Endothelial cell of umbilical vein (primary cell): ENCODE results near the gene LKAAEAR1. TPM values are rescaled to one million over a fixed set of nuclear protein-coding genes. Genes with fewer than 3 reads are reported as not detected.

Experiments
- BruUV-seq: library from RNA; stranded (reverse); fragments of 400-500 nt; replicated peaks from 2 replicates; lab custom pipeline; 2021; lab: Mats Ljungman, UMichigan
- CTCF ChIA-PET: fragments of 300-600, 350-600 bp; sonication (Branson Sonifier 250); formaldehyde crosslinking; loops from one replicate; lab custom pipeline; 2021; ENCODE audit warnings: antibody characterized with exemption, inconsistent platforms; lab: Charles Lee
- POLR2A ChIA-PET: fragments of 300-600, 350-600 bp; sonication (Branson Sonifier 250); formaldehyde crosslinking; loops from one replicate; lab custom pipeline; 2021; ENCODE audit warnings: antibody characterized with exemption, inconsistent platforms; lab: Charles Lee
- DNase-seq: peaks from one replicate; pipeline ENCODE4 v3.0.0-alpha.2; 2011; ENCODE audit warnings: low read depth, low spot score
- FAIRE-seq: peaks from 2 replicates; lab custom pipeline; 2011; peaks lifted over from hg19 to GRCh38; lab: Jason Lieb, UNC
- H2AFZ ChIP-seq: 2 replicates; pipeline ENCODE4 v1.6.0; 2012; ENCODE audit warnings: low read depth, low read length, control low read depth, inconsistent platforms
- H3K27ac ChIP-seq: 2 replicates; pipeline ENCODE4 v1.5.1; 2011; ENCODE audit warnings: low read depth, mild to moderate bottlenecking, control low read depth, low read length, moderate library complexity; ENCODE audit not compliant: insufficient read depth
- H3K27me3 ChIP-seq, 2 experiments: 2 replicates each; pipeline versions ENCODE4 v1.6.0 to v1.6.1; 2011; ENCODE audit warnings: low read length in 2 of 2, mixed read lengths in 1 of 2; ENCODE audit not compliant: control insufficient read depth in 2 of 2, insufficient read depth in 2 of 2
- H3K36me3 ChIP-seq, 2 experiments: 2 replicates in 1 of 2; 3 replicates in 1 of 2; pipeline ENCODE4 v1.5.1; 2011; ENCODE audit warnings: low read length in 2 of 2, mild to moderate bottlenecking in 1 of 2, moderate library complexity in 1 of 2; ENCODE audit not compliant: control insufficient read depth in 2 of 2, insufficient read depth in 2 of 2; ENCODE audit errors: extremely low read depth in 1 of 2
- H3K4me1 ChIP-seq: 3 replicates; pipeline ENCODE4 v1.5.1; 2011; ENCODE audit warnings: mild to moderate bottlenecking, low read length; ENCODE audit not compliant: control insufficient read depth, insufficient read depth; ENCODE audit errors: extremely low read depth
- H3K4me2 ChIP-seq: 2 replicates; pipeline ENCODE4 v1.6.1; 2011; ENCODE audit warnings: low read length, control low read depth, mixed read lengths; ENCODE audit not compliant: insufficient read depth
- H3K4me3 ChIP-seq, 3 experiments: fragments of 200-600 bp in 1 of 3; sonication (generic), shearing (Covaris generic) in 1 of 3; replicated peaks in 1 of 3; 2 replicates each; pipeline ENCODE4 v1.5.1; 2011 to 2016; ENCODE audit warnings: control low read depth in 3 of 3, low read length in 3 of 3, mild to moderate bottlenecking in 2 of 3, inconsistent platforms in 1 of 3, low read depth in 1 of 3, moderate library complexity in 1 of 3; ENCODE audit not compliant: insufficient read depth in 1 of 3
- H3K79me2 ChIP-seq: 2 replicates; pipeline ENCODE4 v1.6.0; 2012; ENCODE audit warnings: low read length, inconsistent platforms; ENCODE audit not compliant: control insufficient read depth, insufficient read depth
- H3K9ac ChIP-seq: replicated peaks from 2 replicates; pipeline ENCODE3; 2011; ENCODE audit warnings: low read length, control low read depth; ENCODE audit not compliant: insufficient read depth; ENCODE audit errors: extremely low read depth
- H3K9me1 ChIP-seq: replicated peaks from 3 replicates; pipeline ENCODE4 v1.6.0; 2011; ENCODE audit warnings: mild to moderate bottlenecking, low read length; ENCODE audit not compliant: control insufficient read depth, insufficient read depth; ENCODE audit errors: extremely low read depth
- H3K9me3 ChIP-seq: replicated peaks from 2 replicates; pipeline ENCODE4 v1.5.1; 2012; ENCODE audit warnings: low read length, inconsistent platforms; ENCODE audit not compliant: control insufficient read depth, insufficient read depth
- H4K20me1 ChIP-seq: replicated peaks from 2 replicates; pipeline ENCODE3; 2011; ENCODE audit warnings: mild to moderate bottlenecking, low read length; ENCODE audit not compliant: control insufficient read depth, insufficient read depth; ENCODE audit errors: extremely low read depth
- MYC ChIP-seq: IDR thresholded peaks from one replicate; pipeline ENCODE4 v1.6.1; 2011; ENCODE audit warnings: mild to moderate bottlenecking, low read depth, low read length
- POLR2A ChIP-seq: IDR thresholded peaks from 2 replicates; pipeline ENCODE4 v1.6.1; 2012; ENCODE audit warnings: low read depth, mild to moderate bottlenecking, control low read depth, low read length
- dilution Hi-C: fragments of 300-500 bp; cut with MboI; formaldehyde crosslinking; loops from one replicate; pipeline ENCODE4 v1.15.0; 2019; ENCODE audit warnings: low sequenced_read_pairs; ENCODE audit not compliant: extremely low pct_ligation_motif_present
- intact Hi-C: fragments of 100-400 bp; cut with micrococcal nuclease; formaldehyde crosslinking; loops from one replicate; pipeline ENCODE4 v1.10.0; 2022
- polyA plus RNA-seq, 4 experiments: library from polyadenylated mRNA; depleted of rRNA in 3 of 4; stranded (reverse) in 3 of 4; unstranded in 1 of 4; fragments of >200 nt; gene quantifications; 2 replicates each; pipeline versions ENCODE4 v1.2.1 to v1.2.3, GENCODE V29; 2011 to 2012; ENCODE audit warnings: missing spikeins in 1 of 4
- total RNA-seq: library from RNA; stranded (reverse); gene quantifications from 2 replicates; pipeline ENCODE4 v1.2.3, GENCODE V29; 2021
- TF ChIP-seq, protein P1 (sequence below), 2 donors: IDR thresholded peaks; 1 replicate in 1 of 2; 2 replicates in 1 of 2; pipeline ENCODE4 v1.5.1; 2011; ENCODE audit warnings: low read length in 2 of 2, mild to moderate bottlenecking in 2 of 2, moderate library complexity in 2 of 2, control low read depth in 1 of 2, inconsistent platforms in 1 of 2, low read depth in 1 of 2; ENCODE audit not compliant: insufficient read depth in 1 of 2; ENCODE audit errors: extremely low read depth in 1 of 2

LKAAEAR1 gene
- total and polyA plus RNA-seq, 2 donors (not counting 3 experiments of a cell fraction or from before 2014, with no cell fraction given): 0.29 TPM; not detected in 1

DNA sequence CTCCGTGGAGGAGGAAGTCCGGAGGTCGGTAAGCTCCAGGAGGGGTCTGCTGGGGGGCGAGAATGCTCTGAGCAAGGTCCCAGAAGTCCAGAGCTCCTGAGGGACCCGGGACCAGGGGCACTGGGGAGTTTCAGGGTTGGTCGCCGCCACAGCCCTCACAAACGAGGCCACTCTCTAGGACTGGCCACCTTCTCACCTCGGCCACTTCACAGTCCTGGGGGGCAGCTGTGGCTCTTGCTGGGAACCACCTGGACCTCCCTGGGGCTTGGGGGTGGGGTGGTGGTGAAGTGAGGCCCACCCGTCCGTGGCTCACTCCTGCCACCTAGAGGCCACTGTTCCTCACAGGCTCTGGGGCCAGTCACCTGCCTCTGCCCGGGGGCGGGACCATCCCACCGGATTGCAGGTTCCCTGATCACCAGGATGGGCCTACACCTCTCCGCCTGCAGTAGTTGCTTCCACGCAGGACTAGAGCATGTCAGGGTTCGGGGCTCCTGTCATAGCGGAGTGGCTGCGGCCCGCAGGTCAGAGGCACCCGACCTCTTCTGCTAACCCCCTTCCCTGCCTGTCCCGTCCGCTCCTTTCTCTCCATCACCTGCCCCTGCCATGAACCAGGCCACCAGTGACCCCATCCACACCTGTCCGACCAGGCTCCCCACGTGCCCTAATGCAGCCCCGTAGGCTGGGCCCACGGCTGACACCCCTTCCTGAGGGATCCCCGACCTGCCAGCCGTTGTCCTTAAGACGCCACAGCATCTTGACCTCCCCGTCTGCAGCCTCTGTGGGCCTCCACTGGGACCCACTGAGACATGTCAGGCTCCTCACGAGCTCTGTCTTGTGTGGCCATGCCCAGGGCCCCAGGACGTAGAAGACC is 26.3 kb downstream of the LKAAEAR1 start:
- H3K27ac ChIP-seq: peak overlapping the region; percentile 40
- no peaks in the 10 kb centered on the region for H3K36me3 ChIP-seq
- dilution Hi-C loops: no loop called here
- H3K79me2 ChIP-seq: no peaks in the 10 kb centered on the region
- H2AFZ ChIP-seq: peak overlapping the region; percentile 59
- H3K4me2 ChIP-seq: no peak overlapping the region
- H4K20me1 ChIP-seq: no peaks in the 10 kb centered on the region
- H3K27me3 ChIP-seq: no peaks in the 10 kb centered on the region
- TF ChIP-seq, protein P1, sequence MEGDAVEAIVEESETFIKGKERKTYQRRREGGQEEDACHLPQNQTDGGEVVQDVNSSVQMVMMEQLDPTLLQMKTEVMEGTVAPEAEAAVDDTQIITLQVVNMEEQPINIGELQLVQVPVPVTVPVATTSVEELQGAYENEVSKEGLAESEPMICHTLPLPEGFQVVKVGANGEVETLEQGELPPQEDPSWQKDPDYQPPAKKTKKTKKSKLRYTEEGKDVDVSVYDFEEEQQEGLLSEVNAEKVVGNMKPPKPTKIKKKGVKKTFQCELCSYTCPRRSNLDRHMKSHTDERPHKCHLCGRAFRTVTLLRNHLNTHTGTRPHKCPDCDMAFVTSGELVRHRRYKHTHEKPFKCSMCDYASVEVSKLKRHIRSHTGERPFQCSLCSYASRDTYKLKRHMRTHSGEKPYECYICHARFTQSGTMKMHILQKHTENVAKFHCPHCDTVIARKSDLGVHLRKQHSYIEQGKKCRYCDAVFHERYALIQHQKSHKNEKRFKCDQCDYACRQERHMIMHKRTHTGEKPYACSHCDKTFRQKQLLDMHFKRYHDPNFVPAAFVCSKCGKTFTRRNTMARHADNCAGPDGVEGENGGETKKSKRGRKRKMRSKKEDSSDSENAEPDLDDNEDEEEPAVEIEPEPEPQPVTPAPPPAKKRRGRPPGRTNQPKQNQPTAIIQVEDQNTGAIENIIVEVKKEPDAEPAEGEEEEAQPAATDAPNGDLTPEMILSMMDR (IDR thresholded peaks at IDR 0.05; ENCODE audit: extremely low read depth in 1 of 2, insufficient read depth in 1 of 2, low read depth in 1 of 2, low read length in 2 of 2): peak; percentile 81 to 94
- peak; percentile 41 for TF ChIP-seq POLR2A
- no peak for TF ChIP-seq MYC
- no peaks in the 10 kb centered on the region for H3K9me3 ChIP-seq
- FAIRE-seq: peak; percentile 90
- H3K4me3 ChIP-seq: no peak overlapping the region
- no peaks in the 10 kb centered on the region for H3K9me1 ChIP-seq
- no peak overlapping the region for H3K9ac ChIP-seq
- CTCF ChIA-PET: interaction anchor here (0.6 to 15.2 kb wide), 18 partner anchors 9 to 749 kb away, joined by 3 to 412 read pairs (median 5); partner anchors contain the start of genes C20orf204, OPRL1, PRPF6 and PTK6
- POLR2A ChIA-PET: interaction anchor here (0.7 to 1.9 kb wide), 4 partner anchors 11 to 77 kb away, joined by 3 to 9 read pairs (median 4); no protein-coding TSS in a partner anchor
- intact Hi-C loops: loop anchor here (1.0 to 10.0 kb wide), 5 partner anchors 19 to 519 kb away; partner anchors contain the start of genes DNAJC5, PRPF6 and UCKL1
- peak; percentile 79 for DNase-seq
- H3K4me1 ChIP-seq: peaks cover 55% of the 10 kb centered on the region
- no TSS peak for BruUV-seq
